ENCODE results near the gene ARHGAP24. TPM values are rescaled to one million over a fixed set of nuclear protein-coding genes. Genes with fewer than 3 reads are reported as not detected.

The ARHGAP24 gene
- total RNA-seq, 1 experiment from 2014 or later = 2.1 TPM

GRCh38 chr4:85808104-85808503 lies 333.2 kb downstream of the ARHGAP24 start (continued):
- TF ChIP-seq, protein P1, sequence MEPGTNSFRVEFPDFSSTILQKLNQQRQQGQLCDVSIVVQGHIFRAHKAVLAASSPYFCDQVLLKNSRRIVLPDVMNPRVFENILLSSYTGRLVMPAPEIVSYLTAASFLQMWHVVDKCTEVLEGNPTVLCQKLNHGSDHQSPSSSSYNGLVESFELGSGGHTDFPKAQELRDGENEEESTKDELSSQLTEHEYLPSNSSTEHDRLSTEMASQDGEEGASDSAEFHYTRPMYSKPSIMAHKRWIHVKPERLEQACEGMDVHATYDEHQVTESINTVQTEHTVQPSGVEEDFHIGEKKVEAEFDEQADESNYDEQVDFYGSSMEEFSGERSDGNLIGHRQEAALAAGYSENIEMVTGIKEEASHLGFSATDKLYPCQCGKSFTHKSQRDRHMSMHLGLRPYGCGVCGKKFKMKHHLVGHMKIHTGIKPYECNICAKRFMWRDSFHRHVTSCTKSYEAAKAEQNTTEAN (CRISPR knock-in tag; IDR thresholded peaks at IDR 0.05) = no peak
- no peak for TF ChIP-seq FOXP1 (CRISPR knock-in tag; IDR thresholded peaks at IDR 0.05; ENCODE audit: borderline replicate concordance)
- TF ChIP-seq, protein P2, sequence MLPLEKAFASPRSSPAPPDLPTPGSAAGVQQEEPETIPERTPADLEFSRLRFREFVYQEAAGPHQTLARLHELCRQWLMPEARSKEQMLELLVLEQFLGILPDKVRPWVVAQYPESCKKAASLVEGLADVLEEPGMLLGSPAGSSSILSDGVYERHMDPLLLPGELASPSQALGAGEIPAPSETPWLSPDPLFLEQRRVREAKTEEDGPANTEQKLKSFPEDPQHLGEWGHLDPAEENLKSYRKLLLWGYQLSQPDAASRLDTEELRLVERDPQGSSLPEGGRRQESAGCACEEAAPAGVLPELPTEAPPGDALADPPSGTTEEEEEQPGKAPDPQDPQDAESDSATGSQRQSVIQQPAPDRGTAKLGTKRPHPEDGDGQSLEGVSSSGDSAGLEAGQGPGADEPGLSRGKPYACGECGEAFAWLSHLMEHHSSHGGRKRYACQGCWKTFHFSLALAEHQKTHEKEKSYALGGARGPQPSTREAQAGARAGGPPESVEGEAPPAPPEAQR (CRISPR knock-in tag; IDR thresholded peaks at IDR 0.05) = no peak
- TF ChIP-seq, protein P3, sequence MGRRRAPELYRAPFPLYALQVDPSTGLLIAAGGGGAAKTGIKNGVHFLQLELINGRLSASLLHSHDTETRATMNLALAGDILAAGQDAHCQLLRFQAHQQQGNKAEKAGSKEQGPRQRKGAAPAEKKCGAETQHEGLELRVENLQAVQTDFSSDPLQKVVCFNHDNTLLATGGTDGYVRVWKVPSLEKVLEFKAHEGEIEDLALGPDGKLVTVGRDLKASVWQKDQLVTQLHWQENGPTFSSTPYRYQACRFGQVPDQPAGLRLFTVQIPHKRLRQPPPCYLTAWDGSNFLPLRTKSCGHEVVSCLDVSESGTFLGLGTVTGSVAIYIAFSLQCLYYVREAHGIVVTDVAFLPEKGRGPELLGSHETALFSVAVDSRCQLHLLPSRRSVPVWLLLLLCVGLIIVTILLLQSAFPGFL (CRISPR knock-in tag; IDR thresholded peaks at IDR 0.05; ENCODE audit: borderline replicate concordance) = no peak

- CTCF ChIA-PET = interaction anchor here (2.1 kb wide), 1 partner anchor 12 kb away, joined by 13 read pairs; no protein-coding TSS in a partner anchor
- DNase-seq (ENCODE audit: low spot score) (no peak), ATAC-seq (no peak)
- H3K4me3 Mint-ChIP-seq = no peak overlapping the region
- POLR2A ChIA-PET = interaction anchor here (0.6 kb wide), 1 partner anchor 50 kb away, joined by 3 read pairs; no protein-coding TSS in a partner anchor
- no peak for TF ChIP-seq ESRRA (CRISPR knock-in tag; IDR thresholded peaks at IDR 0.05; ENCODE audit: borderline replicate concordance)
- no peak for TF ChIP-seq ELF4 (CRISPR knock-in tag; IDR thresholded peaks at IDR 0.05; ENCODE audit: low read depth)
- TF ChIP-seq RELA (CRISPR knock-in tag; IDR thresholded peaks at IDR 0.05; ENCODE audit: borderline replicate concordance) = no peak
- TF ChIP-seq, protein P4, sequence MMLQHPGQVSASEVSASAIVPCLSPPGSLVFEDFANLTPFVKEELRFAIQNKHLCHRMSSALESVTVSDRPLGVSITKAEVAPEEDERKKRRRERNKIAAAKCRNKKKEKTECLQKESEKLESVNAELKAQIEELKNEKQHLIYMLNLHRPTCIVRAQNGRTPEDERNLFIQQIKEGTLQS (CRISPR knock-in tag; conservative IDR thresholded peaks at IDR 0.05) = no peak
- no peak for TF ChIP-seq FOXK1 (CRISPR knock-in tag; IDR thresholded peaks at IDR 0.05)
- TF ChIP-seq ZNF219 (CRISPR knock-in tag; IDR thresholded peaks at IDR 0.05; ENCODE audit: borderline replicate concordance) = no peak
- no peak for TF ChIP-seq OVOL2 (CRISPR knock-in tag; IDR thresholded peaks at IDR 0.05; ENCODE audit: borderline replicate concordance)
- peaks cover 34% of the 10 kb centered on the region for H3K4me1 Mint-ChIP-seq
- no peaks in the 10 kb centered on the region for H3K27me3 Mint-ChIP-seq (ENCODE audit: low read depth)
- H3K36me3 Mint-ChIP-seq = no peaks in the 10 kb centered on the region
- H3K9me3 Mint-ChIP-seq = no peaks in the 10 kb centered on the region
- H3K27ac Mint-ChIP-seq = no peak overlapping the region
Measured at GRCh38 chr4:85808864-85809263, 333.9 kb downstream of the ARHGAP24 start.

DNA sequence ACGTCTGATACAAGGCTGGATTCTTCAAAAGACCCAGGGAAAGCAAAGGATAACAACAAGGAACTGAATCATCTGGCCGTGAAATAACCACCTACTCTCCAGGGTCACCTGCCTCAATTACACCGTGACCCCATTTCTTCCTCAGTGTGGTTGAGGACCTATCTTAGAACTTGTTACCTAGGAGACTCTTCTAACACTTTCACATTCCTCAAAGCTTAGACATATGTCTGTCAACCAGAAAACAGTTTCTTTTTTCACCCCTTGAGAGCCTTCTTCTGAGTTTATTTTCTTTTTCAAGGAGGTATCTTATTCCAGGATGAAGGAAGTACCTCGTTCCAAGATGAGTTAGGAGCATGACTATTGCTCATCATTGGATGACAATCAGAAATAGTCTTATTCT lies 337.8 kb downstream of the ARHGAP24 start:
- ChIA-PET CTCF (interaction anchor here (1.8 kb wide), 1 partner anchor 16 kb away, joined by 11 read pairs; no protein-coding TSS in a partner anchor), POLR2A (no interaction called here)
- no peak overlapping the region for H3K4me3 Mint-ChIP-seq
- no peak overlapping the region; the same call in 1 of the 2 replicates for H3K27ac Mint-ChIP-seq
- ATAC-seq (no peak), DNase-seq (ENCODE audit: low spot score) (no peak)
- peaks cover 17% of the 10 kb centered on the region for H3K4me1 Mint-ChIP-seq
- H3K27me3 Mint-ChIP-seq (ENCODE audit: low read depth) = no peaks in the 10 kb centered on the region
- H3K9me3 Mint-ChIP-seq = peaks cover 17% of the 10 kb centered on the region
- no peaks in the 10 kb centered on the region for H3K36me3 Mint-ChIP-seq
- TF ChIP-seq ZNF671 (CRISPR knock-in tag; IDR thresholded peaks at IDR 0.05) (no peak), JAZF1 (CRISPR knock-in tag; IDR thresholded peaks at IDR 0.05) (no peak), NR1H2 (CRISPR knock-in tag; IDR thresholded peaks at IDR 0.05) (no peak), ZBTB21 (CRISPR knock-in tag; IDR thresholded peaks at IDR 0.05; ENCODE audit: borderline replicate concordance) (no peak), NR2C2 (CRISPR knock-in tag; IDR thresholded peaks at IDR 0.05) (no peak), ZNF396 (CRISPR knock-in tag; IDR thresholded peaks at IDR 0.05; ENCODE audit: borderline replicate concordance) (no peak), ZNF416 (CRISPR knock-in tag; IDR thresholded peaks at IDR 0.05) (no peak), ZNF263 (CRISPR knock-in tag; IDR thresholded peaks at IDR 0.05; ENCODE audit: low read depth) (no peak), E2F1 (CRISPR knock-in tag; IDR thresholded peaks at IDR 0.05) (no peak), TEAD1 (CRISPR knock-in tag; IDR thresholded peaks at IDR 0.05) (no peak), ZNF423 (CRISPR knock-in tag; IDR thresholded peaks at IDR 0.05) (no peak), ELF4 (CRISPR knock-in tag; IDR thresholded peaks at IDR 0.05; ENCODE audit: low read depth) (no peak), RELA (CRISPR knock-in tag; IDR thresholded peaks at IDR 0.05; ENCODE audit: borderline replicate concordance) (no peak), IRF1 (CRISPR knock-in tag; IDR thresholded peaks at IDR 0.05) (no peak)
- TF ChIP-seq, protein P5, sequence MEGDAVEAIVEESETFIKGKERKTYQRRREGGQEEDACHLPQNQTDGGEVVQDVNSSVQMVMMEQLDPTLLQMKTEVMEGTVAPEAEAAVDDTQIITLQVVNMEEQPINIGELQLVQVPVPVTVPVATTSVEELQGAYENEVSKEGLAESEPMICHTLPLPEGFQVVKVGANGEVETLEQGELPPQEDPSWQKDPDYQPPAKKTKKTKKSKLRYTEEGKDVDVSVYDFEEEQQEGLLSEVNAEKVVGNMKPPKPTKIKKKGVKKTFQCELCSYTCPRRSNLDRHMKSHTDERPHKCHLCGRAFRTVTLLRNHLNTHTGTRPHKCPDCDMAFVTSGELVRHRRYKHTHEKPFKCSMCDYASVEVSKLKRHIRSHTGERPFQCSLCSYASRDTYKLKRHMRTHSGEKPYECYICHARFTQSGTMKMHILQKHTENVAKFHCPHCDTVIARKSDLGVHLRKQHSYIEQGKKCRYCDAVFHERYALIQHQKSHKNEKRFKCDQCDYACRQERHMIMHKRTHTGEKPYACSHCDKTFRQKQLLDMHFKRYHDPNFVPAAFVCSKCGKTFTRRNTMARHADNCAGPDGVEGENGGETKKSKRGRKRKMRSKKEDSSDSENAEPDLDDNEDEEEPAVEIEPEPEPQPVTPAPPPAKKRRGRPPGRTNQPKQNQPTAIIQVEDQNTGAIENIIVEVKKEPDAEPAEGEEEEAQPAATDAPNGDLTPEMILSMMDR (IDR thresholded peaks at IDR 0.05) = no peak
